Stimulated activated CD8-positive, alpha-beta memory T cell treated with anti-CD3 and anti-CD28 coated beads, Interleukin-15, amount 100 ng/mL, for 1 hour (primary cell): Measurements from ENCODE around the gene RNF144A.
"Not testable (repeated sequence)": the region's sequence is repeated elsewhere in the genome, so short reads cannot be mapped to it uniquely, and the experiment has no call there.

Experiments
- DNase-seq: peaks from one replicate; pipeline ENCODE4 v3.0.0-alpha.2; 2020; ENCODE audit warnings: low read depth

Gene RNF144A, protein sequence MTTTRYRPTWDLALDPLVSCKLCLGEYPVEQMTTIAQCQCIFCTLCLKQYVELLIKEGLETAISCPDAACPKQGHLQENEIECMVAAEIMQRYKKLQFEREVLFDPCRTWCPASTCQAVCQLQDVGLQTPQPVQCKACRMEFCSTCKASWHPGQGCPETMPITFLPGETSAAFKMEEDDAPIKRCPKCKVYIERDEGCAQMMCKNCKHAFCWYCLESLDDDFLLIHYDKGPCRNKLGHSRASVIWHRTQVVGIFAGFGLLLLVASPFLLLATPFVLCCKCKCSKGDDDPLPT

DNA sequence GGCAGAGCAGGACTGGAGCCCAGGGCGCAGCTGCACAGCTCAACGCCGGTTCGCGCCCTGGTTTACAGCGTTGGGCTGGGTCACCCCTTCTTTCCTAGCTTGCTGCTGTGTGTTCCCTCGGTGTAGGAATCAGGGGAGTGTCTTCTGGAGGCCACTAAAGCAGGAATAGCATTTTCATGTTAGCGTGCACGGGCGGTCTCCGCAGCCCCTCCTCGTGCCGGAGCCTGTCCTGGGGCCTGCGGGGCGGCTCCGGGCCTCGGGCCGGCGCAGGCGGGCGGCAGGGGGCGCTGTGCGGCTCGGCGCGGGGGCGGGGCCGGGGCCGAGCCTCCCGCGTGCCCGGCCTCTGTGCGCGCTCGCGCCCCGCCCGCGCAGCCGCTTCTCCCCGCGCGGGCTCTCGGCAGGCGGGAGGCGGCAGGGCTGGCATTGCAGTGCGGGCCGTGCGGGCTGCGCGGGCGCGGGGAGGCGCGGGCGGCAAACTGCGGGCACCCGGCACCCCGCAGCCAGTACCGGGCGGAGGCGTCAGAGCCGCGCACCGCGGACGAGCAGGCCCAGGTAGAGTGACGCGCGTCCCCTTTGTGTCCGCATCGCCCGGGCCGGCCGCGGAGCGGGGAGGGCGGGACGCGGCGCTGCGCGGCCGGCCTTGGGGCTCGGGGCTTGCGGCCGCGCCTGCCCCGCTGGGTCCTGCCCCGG is at the start of gene RNF144A:
TSS of gene RNF144A (plus strand) at position 342 of the 690 bp plus-strand sequence. CDS start 79,515 bp downstream, outside the sequence.
- peak; percentile 41 for DNase-seq

GRCh38 chr2:6872394-6872793 is 44.8 kb upstream of the RNF144A start:
- no peak for DNase-seq

GRCh38 chr2:6874032-6874431 is 43.2 kb upstream of the RNF144A start:
- DNase-seq: no peak

GRCh38 chr2:6876309-6876708 is 40.9 kb upstream of the RNF144A start:
- DNase-seq: no peak

GRCh38 chr2:6877402-6878304 is 39.6 kb upstream of the RNF144A start, which contains the start of gene RSAD2:
TSS of gene RSAD2 (plus strand) at chr2:6877777. CDS start at chr2:6877801, 24 bp downstream.
- DNase-seq: peak; percentile 28

GRCh38 chr2:6878549-6878948 is 38.7 kb upstream of the RNF144A start:
- DNase-seq: no peak

DNA sequence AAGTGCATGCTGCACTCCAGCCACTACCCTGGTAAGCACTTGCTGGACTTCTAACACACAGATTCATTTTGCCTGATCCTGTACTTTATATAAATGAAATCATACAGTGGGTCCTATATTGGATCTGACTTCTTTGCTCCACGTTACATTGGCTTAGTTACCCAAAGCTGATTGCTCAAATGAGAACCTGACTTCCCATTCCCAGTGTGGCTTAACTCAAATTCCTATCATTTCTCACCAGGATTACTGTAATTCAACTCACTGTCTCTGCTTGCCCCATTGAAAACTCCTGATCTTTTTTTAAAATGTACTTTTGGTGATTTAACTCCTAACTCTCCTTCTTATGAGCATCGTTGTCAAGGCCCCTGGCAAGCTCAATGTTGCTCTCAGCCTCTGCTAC is 38.2 kb upstream of the RNF144A start:
- DNase-seq: no peak

GRCh38 chr2:6880200-6880733 is 36.9 kb upstream of the RNF144A start:
- DNase-seq: no peak

DNA sequence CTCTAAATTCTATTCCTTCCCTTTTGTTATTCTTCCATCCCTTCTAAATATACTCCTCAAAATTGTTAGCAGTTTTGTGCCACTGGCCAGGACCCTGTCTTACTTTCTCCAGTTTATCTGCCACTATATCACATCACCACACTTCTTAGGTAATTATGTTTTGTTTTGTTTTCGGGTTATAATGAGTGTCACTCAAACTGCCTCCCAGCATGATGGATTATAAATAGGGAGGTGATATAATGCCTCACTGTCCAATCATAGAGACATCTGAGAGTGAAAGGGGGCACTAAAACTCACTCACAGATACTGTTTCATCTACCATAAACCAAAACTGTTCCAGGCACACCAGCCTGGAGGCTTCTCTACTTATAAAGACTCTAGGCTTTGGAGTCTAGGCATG is 36.2 kb upstream of the RNF144A start:
- DNase-seq: no peak

DNA sequence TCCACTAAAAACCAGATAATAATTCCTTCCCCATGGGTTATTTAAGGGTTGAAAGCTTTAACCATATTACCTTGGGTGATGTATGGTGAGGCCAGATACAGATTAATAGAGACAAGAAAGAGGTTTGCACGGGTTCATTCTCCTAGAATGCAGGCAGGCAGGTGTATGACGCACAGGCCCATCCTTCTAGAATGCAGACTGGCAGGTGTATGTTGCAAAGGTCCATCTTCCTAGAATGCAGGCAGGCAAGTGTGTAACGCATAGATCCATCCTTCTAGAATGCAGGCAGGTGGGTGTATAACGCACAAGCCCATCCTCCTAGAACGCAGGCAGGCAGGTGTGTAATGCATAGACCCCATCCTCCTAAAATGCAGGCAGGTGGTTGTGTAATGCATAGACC is 35.7 kb upstream of the RNF144A start:
- no peak for DNase-seq

- no peak for DNase-seq
Observed at GRCh38 chr2:6883448-6884122, 33.6 kb upstream of the RNF144A start.

DNA sequence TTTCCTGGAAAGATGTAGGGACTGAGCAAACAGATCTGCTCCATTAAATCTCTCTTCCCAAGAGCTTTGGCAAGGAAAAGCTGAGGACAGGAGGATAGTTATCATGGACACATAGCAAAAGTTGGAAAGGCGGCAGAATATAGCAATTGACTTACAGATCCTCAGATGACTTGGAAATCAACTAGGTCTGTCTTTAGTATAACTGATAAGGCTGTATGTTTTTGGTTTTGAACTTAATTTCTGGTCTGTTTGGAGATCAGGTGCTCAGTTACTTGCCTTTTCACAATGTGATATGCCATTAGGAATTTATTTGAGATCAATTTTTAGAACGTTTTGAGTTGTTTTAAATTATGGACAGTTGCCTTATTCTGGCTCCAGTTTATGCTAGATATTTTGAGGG is 31.7 kb upstream of the RNF144A start:
- DNase-seq: no peak

- DNase-seq: no peak
Observed at GRCh38 chr2:6885968-6886367, 31.2 kb upstream of the RNF144A start.

DNA sequence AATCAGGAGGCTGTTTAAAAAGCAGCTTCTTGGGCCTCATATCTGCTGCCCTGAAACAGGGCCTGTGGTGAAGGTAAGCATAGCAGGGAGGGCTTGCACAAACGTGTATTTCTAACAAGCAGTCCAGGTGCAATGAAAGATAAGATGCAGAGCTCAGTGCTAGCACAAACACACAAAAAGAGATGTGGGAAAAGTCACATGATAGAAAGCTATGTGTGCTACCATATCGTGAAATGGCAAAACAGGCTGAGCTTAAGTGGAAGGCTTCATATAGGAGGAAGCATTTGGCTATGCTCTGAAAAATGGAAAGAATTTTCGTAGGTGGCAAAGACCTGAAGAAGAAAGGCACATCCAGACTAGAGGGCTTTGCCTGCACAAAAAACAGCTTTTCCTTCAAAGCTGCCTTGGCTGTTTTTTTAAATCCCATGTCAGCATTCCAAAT is 29.4 kb upstream of the RNF144A start:
- no peak for DNase-seq

- no peak for DNase-seq
Observed at GRCh38 chr2:6888724-6889123, 28.5 kb upstream of the RNF144A start.

- DNase-seq: no peak
Observed at GRCh38 chr2:6893876-6894482, 23.2 kb upstream of the RNF144A start.

GRCh38 chr2:6896930-6897759 is 20.1 kb upstream of the RNF144A start:
- no peak for DNase-seq

GRCh38 chr2:6902581-6902980 is 14.6 kb upstream of the RNF144A start:
- DNase-seq: not testable (repeated sequence)

DNA sequence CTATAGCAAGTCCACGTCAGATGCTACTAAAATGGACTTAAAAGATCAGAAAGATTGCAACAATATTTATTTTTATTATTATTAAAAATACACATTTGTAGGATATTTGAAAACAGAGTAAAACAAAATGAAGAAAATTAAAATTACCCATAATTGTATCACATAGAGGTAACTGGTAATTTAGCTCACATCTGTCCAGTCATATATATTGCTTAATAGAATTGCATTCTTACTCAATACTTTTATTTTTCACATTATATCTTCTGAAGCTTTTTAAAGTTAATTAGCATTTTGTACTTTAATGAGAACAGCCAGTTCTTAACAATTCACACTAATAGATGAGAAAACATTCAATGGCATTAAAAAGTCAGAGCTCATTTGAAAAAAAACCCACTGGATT is 11.5 kb upstream of the RNF144A start:
- DNase-seq: no peak

DNA sequence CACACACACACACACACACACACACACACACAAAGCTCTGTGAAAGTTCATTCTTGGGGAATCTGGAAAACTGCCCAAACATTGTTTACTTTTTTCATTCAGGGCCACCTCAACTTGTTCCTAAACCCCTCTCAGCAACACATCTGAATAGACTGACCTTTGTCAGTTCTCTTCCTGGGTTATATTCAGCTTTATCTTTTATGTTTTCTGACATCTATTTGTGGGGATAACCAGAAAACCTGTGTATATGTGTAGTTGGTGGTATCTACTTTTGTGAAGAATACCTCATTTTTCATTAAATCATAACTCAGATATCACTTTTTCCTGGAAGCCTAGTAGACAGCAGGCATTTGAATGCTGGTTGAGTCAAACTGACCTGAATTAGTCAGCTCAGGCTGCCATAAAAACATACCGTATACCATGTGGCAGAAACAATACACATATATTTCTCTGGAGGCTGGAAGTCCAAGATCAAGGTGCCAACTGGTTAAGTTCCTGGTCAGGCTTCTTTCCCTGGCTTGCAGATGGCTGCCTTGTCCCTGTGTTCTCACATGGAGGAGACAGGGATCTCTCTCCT is 11.0 kb upstream of the RNF144A start:
- no peak for DNase-seq
